HG02852 (cell line): Measurements from ENCODE around the gene C16orf86.

Source experiments
- ATAC-seq: cut with Tn5 transposase; IDR thresholded peaks from one replicate; pipeline ENCODE4 v1.9.1; 2021; ENCODE audit warnings: mild to moderate bottlenecking, moderate library complexity; ENCODE audit not compliant: unreplicated experiment

The C16orf86 gene, protein sequence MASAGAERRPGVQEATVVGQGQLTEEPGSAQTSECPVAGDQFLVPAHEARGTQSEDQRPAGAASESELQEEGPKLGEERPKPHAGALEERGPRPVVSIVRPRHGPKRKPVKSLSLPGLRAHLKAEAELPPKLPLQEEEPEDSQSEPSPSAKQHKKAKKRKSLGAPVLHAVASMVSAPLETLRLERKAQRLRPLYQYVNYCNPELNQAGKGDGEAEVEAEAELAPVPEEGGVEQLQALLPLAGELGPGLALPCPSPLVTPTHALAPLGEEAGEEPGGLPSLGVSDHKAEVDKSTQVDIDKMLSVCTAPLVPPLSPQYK

GRCh38 chr16:67666559-67667452 is at the start of gene C16orf86, which contains the start of gene ENKD1:
TSS of gene C16orf86 (plus strand) at chr16:67666814. CDS start at chr16:67666971, 157 bp downstream.
TSS of gene ENKD1 (minus strand) at chr16:67666750. CDS start at chr16:67666442, 308 bp downstream.
- ATAC-seq: peak; percentile 55

GRCh38 chr16:67628216-67628615 is 38.4 kb upstream of the C16orf86 start:
- ATAC-seq: no peak

DNA sequence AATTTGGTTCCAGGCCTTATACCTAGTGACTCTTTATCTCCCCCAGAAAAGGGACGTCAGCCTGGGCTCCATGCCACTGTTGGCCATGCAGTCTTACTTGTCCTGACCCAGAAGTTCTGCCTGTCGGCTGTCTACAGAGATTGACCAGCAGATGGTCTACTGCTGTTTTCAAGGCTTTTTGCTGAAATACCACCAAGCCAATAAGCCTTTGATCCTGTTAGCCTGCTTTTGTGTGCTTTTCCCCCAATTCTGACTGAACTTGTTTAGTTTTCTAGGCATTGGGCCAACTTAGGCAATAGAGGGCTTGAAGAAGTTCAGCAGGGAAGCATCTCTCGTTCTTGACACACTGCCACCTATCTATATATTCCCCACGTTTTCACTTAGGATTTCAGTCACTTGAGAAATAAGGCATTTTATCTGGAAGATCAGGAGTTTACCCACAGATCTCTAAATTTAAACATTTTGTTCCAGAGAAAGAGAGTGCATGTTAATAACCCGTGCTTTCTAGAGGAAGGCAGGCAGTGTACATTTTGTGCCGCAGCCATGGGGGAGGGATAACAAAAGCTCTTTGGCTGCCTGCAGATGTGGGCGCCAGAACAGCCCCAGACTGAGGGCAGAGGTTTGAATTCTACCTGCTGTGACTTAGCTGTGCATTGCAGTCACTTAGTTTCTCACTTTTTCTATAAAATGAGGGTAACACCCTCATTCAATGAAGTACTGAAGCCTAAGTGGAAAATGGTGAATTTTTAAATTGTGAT is 34.0 kb upstream of the C16orf86 start:
- no peak for ATAC-seq

DNA sequence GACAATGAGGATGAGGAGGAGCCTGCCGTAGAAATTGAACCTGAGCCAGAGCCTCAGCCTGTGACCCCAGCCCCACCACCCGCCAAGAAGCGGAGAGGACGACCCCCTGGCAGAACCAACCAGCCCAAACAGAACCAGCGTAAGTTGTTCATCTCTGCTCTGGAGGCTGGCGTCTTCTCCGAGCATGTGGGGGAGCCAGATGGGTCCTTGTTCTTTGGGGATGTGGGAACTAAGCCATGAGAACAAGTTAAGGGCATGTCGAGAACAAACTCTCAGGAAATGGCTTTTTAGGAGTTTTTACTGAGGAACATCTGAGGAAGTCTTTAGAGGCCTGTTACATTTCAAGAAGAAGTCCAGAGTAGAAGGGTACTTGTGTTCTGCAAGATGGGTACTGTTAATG is 29.9 kb upstream of the C16orf86 start:
- ATAC-seq: no peak

- no peak for ATAC-seq
Measured at GRCh38 chr16:67637625-67638024, 29.0 kb upstream of the C16orf86 start.

- ATAC-seq: no peak
Measured at GRCh38 chr16:67641779-67642708, 24.6 kb upstream of the C16orf86 start.

- ATAC-seq: no peak
Measured at GRCh38 chr16:67644038-67644437, 22.6 kb upstream of the C16orf86 start.

- ATAC-seq: no peak
Measured at GRCh38 chr16:67645397-67646121, 21.1 kb upstream of the C16orf86 start.

- no peak for ATAC-seq
Measured at GRCh38 chr16:67647111-67647651, 19.4 kb upstream of the C16orf86 start.

GRCh38 chr16:67647681-67648080 is 18.9 kb upstream of the C16orf86 start:
- no peak for ATAC-seq

GRCh38 chr16:67648088-67648763 is 18.4 kb upstream of the C16orf86 start:
- no peak for ATAC-seq

DNA sequence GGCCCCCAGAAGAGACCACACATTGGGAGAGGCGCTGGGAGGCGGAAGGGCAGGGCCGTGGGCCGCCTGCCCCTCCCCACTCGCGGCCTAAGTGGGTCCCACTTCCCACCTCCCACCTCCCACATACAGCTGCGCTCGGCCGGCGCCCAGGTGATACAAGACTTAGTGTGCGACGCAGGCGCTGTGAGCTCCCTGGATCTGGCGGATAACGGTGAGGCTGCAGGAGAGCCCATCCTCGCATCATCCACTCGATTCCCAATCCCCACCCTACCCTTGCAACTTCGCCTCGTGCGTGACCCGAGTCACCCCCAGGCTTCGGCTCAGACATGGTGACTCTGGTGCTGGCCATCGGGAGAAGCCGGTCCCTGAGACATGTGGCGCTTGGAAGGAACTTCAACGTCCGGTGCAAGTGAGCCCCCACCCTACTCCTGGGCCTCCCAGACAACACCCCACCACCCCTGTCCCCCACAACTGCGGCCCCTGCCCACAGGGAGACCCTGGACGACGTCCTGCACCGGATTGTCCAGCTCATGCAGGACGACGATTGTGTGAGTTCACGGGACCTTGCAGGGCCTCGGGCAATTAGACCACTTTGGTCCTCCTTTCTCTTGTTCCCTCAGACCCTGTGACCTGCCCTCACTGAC is 17.7 kb upstream of the C16orf86 start:
- no peak for ATAC-seq

DNA sequence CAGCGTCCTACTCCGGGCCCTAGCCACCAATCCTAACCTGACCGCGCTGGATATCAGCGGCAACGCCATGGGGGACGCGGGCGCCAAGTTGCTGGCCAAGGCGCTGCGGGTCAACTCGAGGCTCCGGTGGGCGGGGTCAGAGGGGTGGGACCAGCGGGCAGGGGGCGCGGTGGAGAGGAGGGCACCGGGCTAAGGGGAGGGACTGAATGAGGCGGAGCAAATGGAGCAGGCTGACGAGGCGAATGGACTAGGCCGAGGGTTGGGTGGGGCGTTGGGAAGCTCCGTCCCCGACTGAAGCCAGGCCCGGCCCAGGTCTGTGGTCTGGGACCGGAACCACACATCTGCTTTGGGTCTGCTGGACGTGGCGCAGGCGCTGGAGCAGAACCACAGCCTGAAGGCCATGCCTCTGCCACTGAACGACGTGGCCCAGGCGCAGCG is 17.1 kb upstream of the C16orf86 start:
- ATAC-seq: no peak

DNA sequence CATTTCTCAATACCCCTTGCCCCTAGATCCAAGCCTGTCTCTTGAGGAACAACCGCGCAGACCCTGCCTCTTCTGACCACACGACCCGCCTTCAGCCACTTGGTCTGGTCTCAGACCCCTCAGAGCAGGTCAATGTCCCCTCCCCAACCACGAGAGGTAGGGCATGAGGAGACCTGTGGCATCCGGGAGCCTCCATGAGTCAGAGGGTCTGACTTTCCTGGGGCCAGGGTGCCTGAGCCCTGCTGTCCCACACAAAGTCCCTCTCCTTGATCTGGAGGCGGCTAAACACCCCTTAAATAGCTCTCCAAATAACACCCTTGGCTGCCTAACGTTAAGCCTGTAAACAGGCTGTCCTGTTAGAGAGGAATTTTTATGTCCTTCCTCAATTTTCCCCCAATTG is 16.6 kb upstream of the C16orf86 start:
- no peak for ATAC-seq

DNA sequence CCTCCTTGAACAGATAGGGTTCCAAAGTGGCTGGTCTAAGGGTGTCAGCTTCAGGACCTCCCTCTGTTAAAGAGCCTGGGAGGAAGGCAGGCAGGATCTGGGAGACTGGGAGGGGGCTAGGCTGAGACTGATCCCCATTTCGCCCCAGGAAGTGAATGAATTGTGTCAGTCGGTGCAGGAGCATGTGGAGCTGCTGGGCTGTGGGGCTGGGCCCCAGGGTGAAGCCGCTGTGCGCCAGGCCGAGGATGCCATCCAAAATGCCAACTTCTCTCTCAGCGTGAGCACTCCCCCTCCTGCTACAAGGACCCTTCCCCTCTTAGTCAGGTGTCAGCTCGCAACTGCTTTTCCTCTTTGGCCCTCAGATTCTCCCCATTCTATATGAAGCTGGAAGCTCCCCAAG is 15.6 kb upstream of the C16orf86 start:
- no peak for ATAC-seq

- ATAC-seq: no peak
Measured at GRCh38 chr16:67651847-67652246, 14.8 kb upstream of the C16orf86 start.

DNA sequence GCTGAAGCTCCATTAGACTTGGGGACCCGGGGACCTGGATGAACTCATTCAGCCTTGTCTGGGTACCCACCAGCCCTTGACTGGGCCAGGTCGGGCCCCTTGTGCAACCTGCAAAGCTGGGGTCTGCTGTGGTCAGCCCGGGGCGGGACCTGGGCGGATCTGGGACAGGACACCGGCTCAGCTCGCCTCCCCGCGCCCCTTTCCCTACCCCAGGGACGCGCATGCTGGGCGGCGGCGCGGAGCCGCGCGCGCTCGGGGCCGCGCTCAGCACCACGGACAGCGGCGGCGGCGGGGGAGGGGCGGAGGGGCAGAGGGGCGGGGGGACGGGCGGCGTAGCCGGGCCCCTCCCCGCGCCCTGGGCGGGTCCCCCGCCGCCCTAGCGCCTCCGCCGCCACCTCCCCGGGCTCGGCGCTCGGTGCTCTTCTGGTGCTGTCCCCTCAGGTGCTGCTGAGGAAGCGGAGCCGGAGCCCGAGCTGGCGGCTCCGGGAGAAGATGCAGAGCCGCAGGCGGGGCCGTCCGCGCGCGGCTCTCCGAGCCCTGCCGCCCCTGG is 14.0 kb upstream of the C16orf86 start:
- no peak for ATAC-seq
